Measurements from ENCODE around the gene SPATA2. TPM values are rescaled to one million over a fixed set of nuclear protein-coding genes. Genes with fewer than 3 reads are reported as not detected.

Gene SPATA2
- total RNA-seq, 1 experiment from 2014 or later = 16.0 TPM

- BruUV-seq (replicated peaks) = no TSS peak
- Mint-ChIP-seq H3K9me3 (ENCODE audit: low read depth, unreplicated experiment) (no peaks in the 10 kb centered on the region), H3K4me3 (ENCODE audit: low read depth, unreplicated experiment) (no peak overlapping the region), H3K27ac (ENCODE audit: unreplicated experiment) (no peak overlapping the region), H3K27me3 (ENCODE audit: unreplicated experiment) (no peaks in the 10 kb centered on the region), H3K36me3 (ENCODE audit: insufficient read depth, unreplicated experiment) (peaks cover 70% of the 10 kb centered on the region), H3K4me1 (ENCODE audit: low read depth, unreplicated experiment) (peaks cover 27% of the 10 kb centered on the region)
- TF ChIP-seq, protein P1, sequence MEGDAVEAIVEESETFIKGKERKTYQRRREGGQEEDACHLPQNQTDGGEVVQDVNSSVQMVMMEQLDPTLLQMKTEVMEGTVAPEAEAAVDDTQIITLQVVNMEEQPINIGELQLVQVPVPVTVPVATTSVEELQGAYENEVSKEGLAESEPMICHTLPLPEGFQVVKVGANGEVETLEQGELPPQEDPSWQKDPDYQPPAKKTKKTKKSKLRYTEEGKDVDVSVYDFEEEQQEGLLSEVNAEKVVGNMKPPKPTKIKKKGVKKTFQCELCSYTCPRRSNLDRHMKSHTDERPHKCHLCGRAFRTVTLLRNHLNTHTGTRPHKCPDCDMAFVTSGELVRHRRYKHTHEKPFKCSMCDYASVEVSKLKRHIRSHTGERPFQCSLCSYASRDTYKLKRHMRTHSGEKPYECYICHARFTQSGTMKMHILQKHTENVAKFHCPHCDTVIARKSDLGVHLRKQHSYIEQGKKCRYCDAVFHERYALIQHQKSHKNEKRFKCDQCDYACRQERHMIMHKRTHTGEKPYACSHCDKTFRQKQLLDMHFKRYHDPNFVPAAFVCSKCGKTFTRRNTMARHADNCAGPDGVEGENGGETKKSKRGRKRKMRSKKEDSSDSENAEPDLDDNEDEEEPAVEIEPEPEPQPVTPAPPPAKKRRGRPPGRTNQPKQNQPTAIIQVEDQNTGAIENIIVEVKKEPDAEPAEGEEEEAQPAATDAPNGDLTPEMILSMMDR (IDR thresholded peaks at IDR 0.05; ENCODE audit: unreplicated experiment) = no peak
- intact Hi-C loops (cut with micrococcal nuclease; ENCODE audit: unreplicated experiment) = no loop called here
- no peak for DNase-seq
- CTCF ChIA-PET = no interaction called here
Observed at GRCh38 chr20:49945701-49946477, 30.6 kb upstream of the SPATA2 start.

GRCh38 chr20:49945306-49945700 lies 30.0 kb upstream of the SPATA2 start:
- Mint-ChIP-seq H3K9me3 (ENCODE audit: low read depth, unreplicated experiment) (no peaks in the 10 kb centered on the region), H3K36me3 (ENCODE audit: insufficient read depth, unreplicated experiment) (peaks cover 66% of the 10 kb centered on the region), H3K4me1 (ENCODE audit: low read depth, unreplicated experiment) (peaks cover 28% of the 10 kb centered on the region), H3K27ac (ENCODE audit: unreplicated experiment) (no peak overlapping the region), H3K4me3 (ENCODE audit: low read depth, unreplicated experiment) (no peak overlapping the region), H3K27me3 (ENCODE audit: unreplicated experiment) (no peaks in the 10 kb centered on the region)
- no peak for DNase-seq
- BruUV-seq (replicated peaks) = no TSS peak
- CTCF ChIA-PET = interaction anchor here (0.7 kb wide), 1 partner anchor 1113 kb away, joined by 4 read pairs; no protein-coding TSS in a partner anchor
- intact Hi-C loops (cut with micrococcal nuclease; ENCODE audit: unreplicated experiment) = no loop called here
- TF ChIP-seq, protein P1 (IDR thresholded peaks at IDR 0.05; ENCODE audit: unreplicated experiment) = no peak

- DNase-seq = no peak
- CTCF ChIA-PET = interaction anchor here (0.7 to 1.5 kb wide), 4 partner anchors 11 to 314 kb away, joined by 3 to 7 read pairs (median 4); no protein-coding TSS in a partner anchor
- intact Hi-C loops (cut with micrococcal nuclease; ENCODE audit: unreplicated experiment) = no loop called here
- H3K27ac Mint-ChIP-seq (ENCODE audit: unreplicated experiment) = no peak overlapping the region
- no TSS peak for BruUV-seq (replicated peaks)
- peaks cover 60% of the 10 kb centered on the region for H3K36me3 Mint-ChIP-seq (ENCODE audit: insufficient read depth, unreplicated experiment)
- no peaks in the 10 kb centered on the region for H3K27me3 Mint-ChIP-seq (ENCODE audit: unreplicated experiment)
- peaks cover 32% of the 10 kb centered on the region for H3K4me1 Mint-ChIP-seq (ENCODE audit: low read depth, unreplicated experiment)
- no peak overlapping the region for H3K4me3 Mint-ChIP-seq (ENCODE audit: low read depth, unreplicated experiment)
- TF ChIP-seq, protein P1 (IDR thresholded peaks at IDR 0.05; ENCODE audit: unreplicated experiment) = no peak
- H3K9me3 Mint-ChIP-seq (ENCODE audit: low read depth, unreplicated experiment) = no peaks in the 10 kb centered on the region
Observed at GRCh38 chr20:49942942-49943341, 27.6 kb upstream of the SPATA2 start.

DNA sequence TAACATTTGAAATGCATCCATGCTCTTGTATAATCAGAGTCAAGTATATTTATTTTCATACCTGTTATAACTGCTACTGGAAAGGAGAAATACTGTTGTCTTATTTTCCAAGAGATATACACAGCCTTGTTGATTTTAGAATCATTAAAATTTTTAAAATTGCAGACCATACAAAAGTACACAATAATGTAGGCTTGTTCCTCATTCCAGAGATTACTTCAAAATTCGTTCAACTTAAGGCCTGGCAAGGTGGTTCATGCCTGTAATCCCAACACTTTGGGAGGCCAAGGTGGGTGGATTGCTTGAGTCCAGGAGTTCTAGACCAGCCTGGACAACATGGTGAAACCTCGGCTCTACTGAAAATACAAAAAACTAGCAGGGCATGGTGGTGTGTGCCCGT lies 27.0 kb upstream of the SPATA2 start:
- no TSS peak for BruUV-seq (replicated peaks)
- no peak overlapping the region for H3K27ac Mint-ChIP-seq (ENCODE audit: unreplicated experiment)
- H3K4me3 Mint-ChIP-seq (ENCODE audit: low read depth, unreplicated experiment) = no peak overlapping the region
- intact Hi-C loops (cut with micrococcal nuclease; ENCODE audit: unreplicated experiment) = no loop called here
- H3K4me1 Mint-ChIP-seq (ENCODE audit: low read depth, unreplicated experiment) = peaks cover 36% of the 10 kb centered on the region
- DNase-seq = no peak
- H3K27me3 Mint-ChIP-seq (ENCODE audit: unreplicated experiment) = no peaks in the 10 kb centered on the region
- TF ChIP-seq, protein P1 (IDR thresholded peaks at IDR 0.05; ENCODE audit: unreplicated experiment) = no peak
- CTCF ChIA-PET = interaction anchor here (1.2 to 1.5 kb wide), 2 partner anchors 11 to 37 kb away, joined by 4 to 7 read pairs; no protein-coding TSS in a partner anchor
- peaks cover 55% of the 10 kb centered on the region for H3K36me3 Mint-ChIP-seq (ENCODE audit: insufficient read depth, unreplicated experiment)
- H3K9me3 Mint-ChIP-seq (ENCODE audit: low read depth, unreplicated experiment) = no peaks in the 10 kb centered on the region
